ENCODE measurements around the gene EFCAB6.

EFCAB6 gene

GRCh38 chr22:43631846-43632245 is 180.3 kb downstream of the EFCAB6 start:
- FAIRE-seq, result no peak

- no peak for FAIRE-seq
Measured at GRCh38 chr22:43631201-43631600, 180.9 kb downstream of the EFCAB6 start.

GRCh38 chr22:43630451-43630850 is 181.7 kb downstream of the EFCAB6 start:
- no peak for FAIRE-seq

GRCh38 chr22:43628250-43628649 is 183.9 kb downstream of the EFCAB6 start:
- FAIRE-seq, result no peak

- no peak for FAIRE-seq
Measured at GRCh38 chr22:43627485-43628213, 184.5 kb downstream of the EFCAB6 start.

GRCh38 chr22:43625242-43625641 is 186.9 kb downstream of the EFCAB6 start:
- FAIRE-seq, result no peak

- FAIRE-seq, result no peak
Measured at GRCh38 chr22:43624144-43624998, 187.7 kb downstream of the EFCAB6 start.

GRCh38 chr22:43622886-43623285 is 189.2 kb downstream of the EFCAB6 start:
- FAIRE-seq, result no peak

GRCh38 chr22:43620197-43620596 is 191.9 kb downstream of the EFCAB6 start:
- FAIRE-seq, result no peak

- no peak for FAIRE-seq
Measured at GRCh38 chr22:43618517-43618916, 193.6 kb downstream of the EFCAB6 start.

GRCh38 chr22:43616645-43617044 is 195.5 kb downstream of the EFCAB6 start:
- no peak for FAIRE-seq

GRCh38 chr22:43600265-43600664 is 211.8 kb downstream of the EFCAB6 start:
- no peak for FAIRE-seq

- FAIRE-seq, result no peak
Measured at GRCh38 chr22:43592476-43592875, 219.6 kb downstream of the EFCAB6 start.

- no peak for FAIRE-seq
Measured at GRCh38 chr22:43591380-43591779, 220.7 kb downstream of the EFCAB6 start.

- FAIRE-seq, result no peak
Measured at GRCh38 chr22:43587574-43587973, 224.5 kb downstream of the EFCAB6 start.

- FAIRE-seq, result no peak
Measured at GRCh38 chr22:43583501-43583900, 228.6 kb downstream of the EFCAB6 start.

- no peak for FAIRE-seq
Measured at GRCh38 chr22:43582394-43582793, 229.7 kb downstream of the EFCAB6 start.

GRCh38 chr22:43580271-43580750 is 231.8 kb downstream of the EFCAB6 start:
- FAIRE-seq, result no peak

GRCh38 chr22:43574738-43575137 is 237.4 kb downstream of the EFCAB6 start:
- no peak for FAIRE-seq

- no peak for FAIRE-seq
Measured at GRCh38 chr22:43572710-43573109, 239.4 kb downstream of the EFCAB6 start.

- FAIRE-seq, result no peak
Measured at GRCh38 chr22:43571181-43571580, 240.9 kb downstream of the EFCAB6 start.

GRCh38 chr22:43570531-43571165 is 241.5 kb downstream of the EFCAB6 start:
- no peak for FAIRE-seq

- FAIRE-seq, result no peak
Measured at GRCh38 chr22:43569111-43569510, 243.0 kb downstream of the EFCAB6 start.

Measured in endometrium (tissue), 2 donors.